ENCODE data around the gene GPATCH1.

GPATCH1 gene

GRCh38 chr19:33071887-33072286 lies 9.1 kb upstream of the GPATCH1 start:
- Mint-ChIP-seq H3K27me3 (ENCODE audit: low read depth, poor library complexity) (peaks cover 23% of the 10 kb centered on the region), H3K27ac (no peak overlapping the region), H3K4me3 (no peak overlapping the region), H3K36me3 (ENCODE audit: low read depth) (no peaks in the 10 kb centered on the region), H3K9me3 (no peaks in the 10 kb centered on the region), H3K4me1 (no peaks in the 10 kb centered on the region)
- TF ChIP-seq, protein P1, sequence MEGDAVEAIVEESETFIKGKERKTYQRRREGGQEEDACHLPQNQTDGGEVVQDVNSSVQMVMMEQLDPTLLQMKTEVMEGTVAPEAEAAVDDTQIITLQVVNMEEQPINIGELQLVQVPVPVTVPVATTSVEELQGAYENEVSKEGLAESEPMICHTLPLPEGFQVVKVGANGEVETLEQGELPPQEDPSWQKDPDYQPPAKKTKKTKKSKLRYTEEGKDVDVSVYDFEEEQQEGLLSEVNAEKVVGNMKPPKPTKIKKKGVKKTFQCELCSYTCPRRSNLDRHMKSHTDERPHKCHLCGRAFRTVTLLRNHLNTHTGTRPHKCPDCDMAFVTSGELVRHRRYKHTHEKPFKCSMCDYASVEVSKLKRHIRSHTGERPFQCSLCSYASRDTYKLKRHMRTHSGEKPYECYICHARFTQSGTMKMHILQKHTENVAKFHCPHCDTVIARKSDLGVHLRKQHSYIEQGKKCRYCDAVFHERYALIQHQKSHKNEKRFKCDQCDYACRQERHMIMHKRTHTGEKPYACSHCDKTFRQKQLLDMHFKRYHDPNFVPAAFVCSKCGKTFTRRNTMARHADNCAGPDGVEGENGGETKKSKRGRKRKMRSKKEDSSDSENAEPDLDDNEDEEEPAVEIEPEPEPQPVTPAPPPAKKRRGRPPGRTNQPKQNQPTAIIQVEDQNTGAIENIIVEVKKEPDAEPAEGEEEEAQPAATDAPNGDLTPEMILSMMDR (IDR thresholded peaks at IDR 0.05): no peak
- DNase-seq: no peak

DNA sequence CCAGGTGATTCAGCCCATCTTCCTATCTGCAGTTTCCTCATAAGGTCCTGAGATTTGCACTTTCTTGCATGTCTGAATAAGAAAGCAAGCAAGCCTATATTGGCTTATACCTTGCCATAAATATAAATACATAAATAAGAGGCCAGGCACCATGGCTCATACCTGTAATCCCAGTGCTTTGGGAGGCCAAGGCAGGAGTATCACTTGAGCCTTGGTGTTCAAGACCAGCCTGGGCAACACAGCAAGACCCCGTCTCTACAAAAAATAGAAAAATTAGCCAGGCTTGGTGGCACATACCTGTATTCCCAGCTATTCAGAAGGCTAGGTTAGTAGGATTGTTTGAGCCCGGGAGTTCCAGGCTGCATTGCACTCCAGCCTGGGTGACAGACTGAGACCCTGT lies 5.5 kb upstream of the GPATCH1 start:
- H3K27me3 Mint-ChIP-seq (ENCODE audit: low read depth, poor library complexity): peaks cover 18% of the 10 kb centered on the region
- H3K9me3 Mint-ChIP-seq: no peaks in the 10 kb centered on the region
- TF ChIP-seq, protein P1 (IDR thresholded peaks at IDR 0.05): no peak
- no peak overlapping the region for H3K27ac Mint-ChIP-seq
- H3K4me1 Mint-ChIP-seq: no peaks in the 10 kb centered on the region
- H3K36me3 Mint-ChIP-seq (ENCODE audit: low read depth): no peaks in the 10 kb centered on the region
- no peak for DNase-seq
- no peak overlapping the region for H3K4me3 Mint-ChIP-seq

DNA sequence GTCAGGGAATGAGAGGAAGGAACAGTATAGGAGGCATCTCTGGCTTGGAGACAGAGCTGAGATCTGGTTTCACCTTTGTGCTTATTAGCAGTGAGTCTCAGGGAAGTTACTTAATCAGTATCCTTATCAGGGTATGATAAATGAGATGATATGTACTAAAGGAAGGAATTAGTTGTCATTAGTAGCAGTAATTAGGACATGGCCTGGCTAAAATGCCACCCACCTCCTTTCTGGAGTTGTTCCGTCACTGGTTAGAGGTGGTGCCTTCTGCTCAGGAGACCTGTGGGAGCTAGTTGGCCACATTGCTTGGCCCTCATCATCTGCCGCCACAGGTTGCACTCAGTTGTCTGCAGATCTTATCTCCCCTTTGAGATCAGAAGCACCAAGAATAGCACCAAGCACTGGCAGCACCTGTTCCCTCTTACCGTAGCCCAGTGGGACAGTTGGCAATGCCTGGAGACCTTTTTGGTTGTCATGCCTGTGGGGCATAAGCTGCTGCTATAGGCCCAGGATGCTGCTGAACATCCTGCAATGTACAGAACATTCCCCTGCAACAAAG lies 4.7 kb downstream of the GPATCH1 start:
- no peaks in the 10 kb centered on the region for H3K9me3 Mint-ChIP-seq
- DNase-seq: no peak
- TF ChIP-seq, protein P1 (IDR thresholded peaks at IDR 0.05): no peak
- peaks cover 15% of the 10 kb centered on the region for H3K4me1 Mint-ChIP-seq
- peaks cover 16% of the 10 kb centered on the region for H3K36me3 Mint-ChIP-seq (ENCODE audit: low read depth)
- H3K4me3 Mint-ChIP-seq: no peak overlapping the region
- no peak overlapping the region for H3K27ac Mint-ChIP-seq
- no peaks in the 10 kb centered on the region for H3K27me3 Mint-ChIP-seq (ENCODE audit: low read depth, poor library complexity)

- H3K27me3 Mint-ChIP-seq (ENCODE audit: low read depth, poor library complexity): no peaks in the 10 kb centered on the region
- DNase-seq: no peak
- H3K9me3 Mint-ChIP-seq: no peaks in the 10 kb centered on the region
- peaks cover 20% of the 10 kb centered on the region for H3K36me3 Mint-ChIP-seq (ENCODE audit: low read depth)
- H3K4me3 Mint-ChIP-seq: no peak overlapping the region
- TF ChIP-seq, protein P1 (IDR thresholded peaks at IDR 0.05): no peak
- H3K27ac Mint-ChIP-seq: no peak overlapping the region
- peaks cover 4% of the 10 kb centered on the region for H3K4me1 Mint-ChIP-seq
Observed at GRCh38 chr19:33086955-33087354, 6.0 kb downstream of the GPATCH1 start.

- Mint-ChIP-seq H3K4me3 (no peak overlapping the region), H3K27me3 (ENCODE audit: low read depth, poor library complexity) (no peaks in the 10 kb centered on the region), H3K36me3 (ENCODE audit: low read depth) (peaks cover 29% of the 10 kb centered on the region), H3K9me3 (no peaks in the 10 kb centered on the region), H3K27ac (peak overlapping the region; percentile 18), H3K4me1 (no peaks in the 10 kb centered on the region)
- TF ChIP-seq, protein P1 (IDR thresholded peaks at IDR 0.05): no peak
- DNase-seq: no peak
Observed at GRCh38 chr19:33089010-33089409, 8.0 kb downstream of the GPATCH1 start.

DNA sequence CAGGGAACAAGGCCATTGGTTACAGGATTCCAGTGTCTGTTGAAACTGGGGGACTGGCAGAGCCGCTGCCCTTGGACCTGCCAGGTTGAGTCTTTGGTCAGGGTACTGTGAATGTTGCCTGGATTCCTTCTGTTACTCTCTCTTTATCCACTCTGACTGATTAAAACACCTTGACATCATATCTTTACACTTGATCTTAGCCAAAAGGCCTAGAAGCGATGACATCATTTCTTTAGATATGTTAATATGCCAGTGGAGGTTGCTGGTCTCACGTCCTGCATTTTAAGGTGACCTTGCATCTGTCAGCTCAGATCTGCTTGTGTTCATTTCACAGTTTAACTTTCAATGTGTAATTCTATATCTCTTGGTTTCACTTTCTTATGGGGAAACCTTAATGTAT lies 9.2 kb downstream of the GPATCH1 start:
- Mint-ChIP-seq H3K27me3 (ENCODE audit: low read depth, poor library complexity) (no peaks in the 10 kb centered on the region), H3K27ac (no peak overlapping the region), H3K4me3 (no peak overlapping the region), H3K36me3 (ENCODE audit: low read depth) (peaks cover 31% of the 10 kb centered on the region), H3K4me1 (no peaks in the 10 kb centered on the region), H3K9me3 (no peaks in the 10 kb centered on the region)
- no peak for DNase-seq
- TF ChIP-seq, protein P1 (IDR thresholded peaks at IDR 0.05): no peak
